Cardiac fibroblast (primary cell): ENCODE data around the gene MMS19.
A peak's percentile ranks its signal among the peaks of the same experiment; 100 is the strongest.

ENCODE experiments used
- DNase-seq, 2 donors: peaks; one replicate each; pipeline versions ENCODE4 v3.0.0 to v3.0.0-alpha.2; 2010; ENCODE audit warnings: low read depth in 2 of 2
- H3K4me3 ChIP-seq, 2 donors: replicated peaks in 1 of 2; 1 replicate in 1 of 2; 2 replicates in 1 of 2; pipeline ENCODE4 v1.5.1; 2011; ENCODE audit warnings: low read depth in 2 of 2, low read length in 2 of 2, mild to moderate bottlenecking in 2 of 2, moderate library complexity in 1 of 2
- CTCF ChIP-seq: IDR thresholded peaks from one replicate; pipeline ENCODE4 v1.5.1; 2011; ENCODE audit warnings: low read depth, mild to moderate bottlenecking, low read length, inconsistent platforms

MMS19 gene

GRCh38 chr10:97466755-97467154, 31.5 kb downstream of the MMS19 start:
- H3K4me3 ChIP-seq: no peak overlapping the region
- peak in 1 of 2 donors; percentile 50 for DNase-seq
- no peak for TF ChIP-seq CTCF

- DNase-seq: no peak
- no peak overlapping the region for H3K4me3 ChIP-seq
- no peak for TF ChIP-seq CTCF
These were observed 32.2 kb downstream of the MMS19 start for GRCh38 chr10:97465982-97466381.

GRCh38 chr10:97464226-97464625, 34.0 kb downstream of the MMS19 start:
- no peak overlapping the region for H3K4me3 ChIP-seq
- no peak for DNase-seq
- no peak for TF ChIP-seq CTCF

GRCh38 chr10:97463363-97464132, 34.7 kb downstream of the MMS19 start:
- peak; percentile 87 for TF ChIP-seq CTCF
- peak; percentile 62 to 69 for DNase-seq
- H3K4me3 ChIP-seq: no peak overlapping the region

GRCh38 chr10:97462309-97462708, 35.9 kb downstream of the MMS19 start:
- no peak for DNase-seq

GRCh38 chr10:97459933-97460332, 38.3 kb downstream of the MMS19 start:
- TF ChIP-seq CTCF: no peak
- DNase-seq: no peak
- H3K4me3 ChIP-seq: no peak overlapping the region

More at GRCh38 chr10:97462309-97462708, 35.9 kb downstream of the MMS19 start:
- H3K4me3 ChIP-seq: no peak overlapping the region
- TF ChIP-seq CTCF: no peak

- no peak overlapping the region for H3K4me3 ChIP-seq
- TF ChIP-seq CTCF: no peak
- DNase-seq: no peak
These were observed 39.1 kb downstream of the MMS19 start for GRCh38 chr10:97459111-97459510.
